Measurements from ENCODE around the gene TMEM115.
A peak's percentile ranks its signal among the peaks of the same experiment; 100 is the strongest.

The TMEM115 gene

GRCh38 chr3:50358911-50359759, at the start of gene TMEM115:
Gene TMEM115, minus strand, starts transcription at chr3:50359521. Its CDS starts 458 bp downstream, at chr3:50359063.
- DNase-seq, result peak; percentile 87

- no peak for DNase-seq
Observed at GRCh38 chr3:50408443-50408944, 49.2 kb upstream of the TMEM115 start.

- no peak for DNase-seq
Observed at GRCh38 chr3:50406487-50406886, 47.2 kb upstream of the TMEM115 start.

- DNase-seq, result no peak
Observed at GRCh38 chr3:50405249-50405648, 45.9 kb upstream of the TMEM115 start.

- DNase-seq, result no peak
Observed at GRCh38 chr3:50401978-50402595, 42.8 kb upstream of the TMEM115 start.

GRCh38 chr3:50396502-50396901, 37.2 kb upstream of the TMEM115 start:
- no peak for DNase-seq

- no peak for DNase-seq
Observed at GRCh38 chr3:50395070-50395860, 35.9 kb upstream of the TMEM115 start.

- no peak for DNase-seq
Observed at GRCh38 chr3:50393061-50393460, 33.7 kb upstream of the TMEM115 start.

- no peak for DNase-seq
Observed at GRCh38 chr3:50392101-50392715, 32.9 kb upstream of the TMEM115 start.

GRCh38 chr3:50390508-50391224, 31.3 kb upstream of the TMEM115 start:
- DNase-seq, result peak; percentile 51

GRCh38 chr3:50389414-50389767, 30.1 kb upstream of the TMEM115 start:
- no peak for DNase-seq

- no peak for DNase-seq
Observed at GRCh38 chr3:50388720-50389413, 29.5 kb upstream of the TMEM115 start.

- peak; percentile 13 for DNase-seq
Observed at GRCh38 chr3:50388016-50388719, 28.8 kb upstream of the TMEM115 start.

- DNase-seq, result no peak
Observed at GRCh38 chr3:50385754-50386153, 26.4 kb upstream of the TMEM115 start.

- DNase-seq, result no peak
Observed at GRCh38 chr3:50383750-50384149, 24.4 kb upstream of the TMEM115 start.

- DNase-seq, result no peak
Observed at GRCh38 chr3:50382722-50383121, 23.4 kb upstream of the TMEM115 start.

- peak; percentile 22 for DNase-seq
Observed at GRCh38 chr3:50381383-50381782, 22.1 kb upstream of the TMEM115 start.

- DNase-seq, result no peak
Observed at GRCh38 chr3:50380405-50381085, 21.2 kb upstream of the TMEM115 start.

GRCh38 chr3:50378757-50379156, 19.4 kb upstream of the TMEM115 start:
- DNase-seq, result no peak

- DNase-seq, result no peak
Observed at GRCh38 chr3:50378024-50378423, 18.7 kb upstream of the TMEM115 start.

Data from NCI-H510A treated with DMSO at 0.1 percent for 48 hours (cell line).